ENCODE data around the gene C22orf42. TPM values are rescaled to one million over a fixed set of nuclear protein-coding genes. Genes with fewer than 3 reads are reported as not detected.

C22orf42 gene
- total RNA-seq, 1 experiment from 2014 or later = not detected

DNA sequence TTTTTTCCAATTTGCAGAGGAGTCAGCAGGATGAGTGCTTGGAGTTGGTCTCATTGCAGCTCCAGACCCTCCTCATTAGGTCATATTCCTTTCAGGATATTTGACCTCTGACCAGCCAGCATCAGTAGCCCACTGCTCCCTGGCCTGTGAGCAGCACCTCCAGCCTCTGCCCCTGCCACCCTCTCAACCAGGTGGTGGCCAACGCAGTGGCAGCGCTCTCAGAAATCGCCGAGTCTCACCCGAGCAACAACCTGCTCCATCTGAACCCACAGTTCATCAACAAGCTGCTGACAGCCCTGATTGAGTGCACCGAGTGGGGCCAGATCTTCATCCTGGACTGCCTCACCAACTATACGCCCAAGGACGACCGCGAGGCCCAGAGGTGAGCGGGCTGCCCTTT lies 27.0 kb downstream of the C22orf42 start:
- H2BK5ac ChIP-seq (ENCODE audit: insufficient read length, low read length) = no peak overlapping the region
- H3K9me3 ChIP-seq (ENCODE audit: control insufficient read depth, low read depth, low read length) = no peaks in the 10 kb centered on the region
- Mint-ChIP-seq H3K27ac (no peak overlapping the region), H3K36me3 (ENCODE audit: insufficient read depth in 1 of 3, low read depth in 3 of 3) (no peaks in the 10 kb centered on the region; a peak in 1 of 7 replicates), H3K4me1 (0 out of 4 replicates have a peak, but pooled peaks cover 0 to 5% of the 10 kb centered on the region in 2 experiments), H3K9me3 (no peaks in the 10 kb centered on the region), H3K27me3 (ENCODE audit: low read depth) (peaks cover 40% of the 10 kb centered on the region), H3K4me3 (no peak overlapping the region)
- no peak overlapping the region for H2BK15ac ChIP-seq (ENCODE audit: low read depth, low read length)
- no peak overlapping the region for H2AFZ ChIP-seq (ENCODE audit: low read length)
- H4K8ac ChIP-seq (replicated peaks; ENCODE audit: insufficient read length, low read depth, low read length) = no peak overlapping the region
- H3K9ac ChIP-seq (ENCODE audit: extremely low read depth, insufficient read length, low read length) = no peak overlapping the region
- no peak overlapping the region for H3K18ac ChIP-seq (ENCODE audit: insufficient read length, low read depth, low read length)
- no peak for DNase-seq
- TF ChIP-seq CTCF (conservative IDR thresholded peaks at IDR 0.05) = no peak
- no peak overlapping the region for H2BK20ac ChIP-seq (ENCODE audit: low read depth, low read length, poor library complexity, severe bottlenecking)
- no peaks in the 10 kb centered on the region for H3K27me3 ChIP-seq (ENCODE audit: insufficient read depth, low read length)
- H4K20me1 ChIP-seq (ENCODE audit: control insufficient read depth, insufficient read depth, insufficient read length) = no peaks in the 10 kb centered on the region
- H3K14ac ChIP-seq (ENCODE audit: insufficient read depth, low read length) = no peak overlapping the region
- H3K79me1 ChIP-seq (ENCODE audit: insufficient read depth, low read depth, low read length, poor library complexity, severe bottlenecking) = no peaks in the 10 kb centered on the region
- no peak overlapping the region for H3T11ph ChIP-seq (ENCODE audit: low read length)
- no peak overlapping the region for H3K27ac ChIP-seq (ENCODE audit: insufficient read length, low read depth, low read length)
- H3K23ac ChIP-seq (ENCODE audit: insufficient read length, low read depth, low read length) = no peak overlapping the region
- no peaks in the 10 kb centered on the region for H3K79me2 ChIP-seq (ENCODE audit: insufficient read depth, low read length)
- H3K23me2 ChIP-seq (ENCODE audit: insufficient read length, low read depth, low read length, poor library complexity, severe bottlenecking) = no peaks in the 10 kb centered on the region
- no peaks in the 10 kb centered on the region; the same call in 1 of the 2 replicates for H3K4me1 ChIP-seq (ENCODE audit: insufficient read depth, low read length)
- H3K56ac ChIP-seq (ENCODE audit: insufficient read length, low read depth, low read length) = no peak overlapping the region
- no CpG with 5 or more reads among the region's 11 CpGs for WGBS (ENCODE audit: extremely low coverage, insufficient read length, low lambda C conversion rate)
- H3K4ac ChIP-seq (ENCODE audit: low read depth, low read length) = no peak overlapping the region
- no peak overlapping the region for H4K5ac ChIP-seq (ENCODE audit: insufficient read length, low read depth, low read length)
- no peak overlapping the region for H2BK12ac ChIP-seq (ENCODE audit: insufficient read length, low read depth, low read length)
- H2BK120ac ChIP-seq (ENCODE audit: low read depth, low read length, poor library complexity, severe bottlenecking) = no peak overlapping the region
- no peak overlapping the region for H3K4me2 ChIP-seq (ENCODE audit: insufficient read depth, insufficient read length, low read length)
- H4K91ac ChIP-seq (ENCODE audit: insufficient read length, low read depth, low read length) = no peak overlapping the region
- H2AK5ac ChIP-seq (ENCODE audit: insufficient read length, low read length) = no peak overlapping the region

Measured in H9 (cell line).